Adrenal gland (tissue), 19 donors: ENCODE measurements around the gene BTNL8. TPM values are rescaled to one million over a fixed set of nuclear protein-coding genes. Genes with fewer than 3 reads are reported as not detected.

Source experiments
- DNase-seq, 7 donors: peaks; one replicate each; pipeline ENCODE4 v3.0.0-alpha.2; 2019 to 2020
- H3K27ac ChIP-seq, 5 donors: fragments of 200-600 bp; sonication (generic) in 4 of 5; 1 replicate in 3 of 5; 2 replicates in 2 of 5; pipeline versions ENCODE4 v1.5.1 to v1.8.0; 2016 to 2020; ENCODE audit warnings: mild to moderate bottlenecking in 1 of 5
- H3K27me3 ChIP-seq: fragments of 200-600 bp; 2 replicates; pipeline ENCODE4 v1.8.0; 2021
- H3K36me3 ChIP-seq, 2 donors: fragments of 200-600 bp; replicated peaks in 1 of 2; 1 replicate in 1 of 2; 2 replicates in 1 of 2; pipeline versions ENCODE4 v1.5.1 to v1.8.0; 2018 to 2022
- H3K4me1 ChIP-seq, 2 donors: fragments of 200-600 bp; replicated peaks in 1 of 2; 1 replicate in 1 of 2; 2 replicates in 1 of 2; pipeline versions ENCODE4 v1.5.1 to v1.8.0; 2018 to 2021
- H3K4me3 ChIP-seq, 4 donors: fragments of 200-600 bp; sonication (generic) in 3 of 4; one replicate each; pipeline ENCODE4 v1.5.1; 2016 to 2018
- H3K9me3 ChIP-seq, 3 donors: fragments of 200-600 bp; sonication (generic) in 1 of 3; replicated peaks in 1 of 3; 1 replicate in 2 of 3; 2 replicates in 1 of 3; pipeline versions ENCODE4 v1.5.1 to v1.8.0; 2016 to 2021
- CTCF ChIP-seq, 6 experiments: fragments of 450-650 bp in 4 of 6; fragments of 200-600 bp in 2 of 6; sonication (generic) in 1 of 6; IDR thresholded peaks; 1 replicate in 5 of 6; 2 replicates in 1 of 6; pipeline versions ENCODE4 v1.5.1 to v1.8.0; 2016 to 2021; ENCODE audit warnings: antibody characterized with exemption in 6 of 6, mild to moderate bottlenecking in 2 of 6, moderate library complexity in 1 of 6
- POLR2A ChIP-seq, 2 donors: fragments of 450-650 bp; IDR thresholded peaks; one replicate each; pipeline ENCODE4 v1.6.1; 2017; ENCODE audit warnings: antibody characterized with exemption in 2 of 2, mild to moderate bottlenecking in 2 of 2, moderate library complexity in 1 of 2
- WGBS, 4 donors: extraction: QIAGEN DNeasy Blood & Tissue Kit in 2 of 4; methylation state at CpG; one replicate each; pipeline versions ENCODE4 v1.1.5 to v1.1.7; 2013 to 2017; 5-methylcytosine and 5-hydroxymethylcytosine counted together
- intact Hi-C, 2 donors: fragments of 100-400 bp; cut with DNase I; formaldehyde crosslinking; loops; one replicate each; pipeline versions ENCODE4 v1.14.1 to v1.15.0; 2022 to 2023
- long read RNA-seq, 10 donors: library from polyadenylated mRNA in 3 of 10; unstranded in 2 of 10; stranded (forward) in 1 of 10; transcript quantifications; one replicate each; pipeline ENCODE4 v2.0.0 and lab custom pipeline, GENCODE V29; 2021 to 2026
- polyA plus RNA-seq, 3 donors: library from polyadenylated mRNA; stranded (reverse); fragments of 200-250 nt in 2 of 3; fragments of 350-450 nt in 1 of 3; fragmentation: Illumina TruSeq in 1 of 3; extraction: RNeasy Lipid Tissue Mini Kit (QIAGEN cat#74804) in 1 of 3; gene quantifications; one replicate each; pipeline ENCODE4 v1.2.3, GENCODE V29; 2013 to 2014
- total RNA-seq, 9 donors: library from RNA; depleted of rRNA in 4 of 9; stranded (reverse); fragments of >200 nt in 4 of 9; fragments of 120-200 nt in 1 of 9; fragmentation: NEBNext Ultra II Directional in 1 of 9; extraction: Animal tissue kit (Norgen Biotek cat#: 25700) in 1 of 9; gene quantifications; one replicate each; pipeline versions ENCODE4 v1.1.0 to v1.2.4, GENCODE V29; 2013 to 2023
- donor health status: healthy with polysubstance abuse.
- donor health status: Bipolar disorder and iron deficiency.
- donor health status: DM: yes; HTN: yes; CAD: no.
- donor health status: DM: no; HTN: no; CAD: no.
- donor health status: DM: no; HTN: no; CAD: no.
- donor health status: DM: yes; HTN: yes; CAD: no.

The BTNL8 gene
- total RNA-seq (1 to 10 TPM in 2 of 9 donors, under 1 TPM in 3, not detected in 4; 0.50 to 1.9 (median 0.96) TPM), polyA plus RNA-seq (under 1 TPM; 0.07 to 0.32 (median 0.15) TPM)
- long read RNA-seq, donor 1, result 0 reads
- long read RNA-seq, donor 2, result 0 reads
- long read RNA-seq, donor 3, result 0 reads
- long read RNA-seq, donor 4, result 0 reads
- long read RNA-seq, donor 5, partial matches to known transcripts, result 0 of 1 reads
- long read RNA-seq, donor 5, other reads (novel, unspliced or antisense), result 1 of 1 reads
- long read RNA-seq, donor 6, result 0 reads
- long read RNA-seq, donor 7, result 0 reads
- long read RNA-seq, donor 8, partial matches to known transcripts, result 0 of 1 reads
- long read RNA-seq, donor 8, other reads (novel, unspliced or antisense), result 0 of 1 reads
- long read RNA-seq, donor 9, result 0 reads
- long read RNA-seq, donor 10, result 0 reads

GRCh38 chr5:180898621-180899246 is at the start of gene BTNL8:
TSS of gene BTNL8 (plus strand) at chr5:180899159. CDS start at chr5:180899311, 152 bp downstream.
- peak in 2 of 7 donors; percentile 12 to 26 for DNase-seq
- no peaks in the 10 kb centered on the region for H3K27me3 ChIP-seq
- H3K27ac ChIP-seq, result peak within 1 kb of the TSS in 1 of 5 donors; percentile 52
- WGBS, 4 donors, result 83 to 89% (median 87%) methylated on average over 9 of the region's 9 CpGs
- H3K4me3 ChIP-seq, result no peak within 1 kb of the TSS
- H3K4me1 ChIP-seq, result no peaks in the 10 kb centered on the region
- no peaks in the 10 kb centered on the region for H3K9me3 ChIP-seq
- intact Hi-C loops, result no loop called here
- H3K36me3 ChIP-seq, result no peaks in the 10 kb centered on the region
- no peak for TF ChIP-seq POLR2A (IDR thresholded peaks at IDR 0.05)
- no peak for TF ChIP-seq CTCF (IDR thresholded peaks at IDR 0.05)

GRCh38 chr5:180849827-180850226 is 49.1 kb upstream of the BTNL8 start:
- H3K27ac ChIP-seq, result no peak overlapping the region
- 93 to 95% (median 94%) methylated on average over 4 of the region's 4 CpGs for WGBS, 4 donors
- peaks cover 0 to 24% of the 10 kb centered on the region in 2 donors for H3K36me3 ChIP-seq
- H3K27me3 ChIP-seq, result no peaks in the 10 kb centered on the region
- DNase-seq, result no peak
- H3K9me3 ChIP-seq, result no peaks in the 10 kb centered on the region
- H3K4me3 ChIP-seq, result no peak overlapping the region
- intact Hi-C loops, result no loop called here
- no peaks in the 10 kb centered on the region for H3K4me1 ChIP-seq
- TF ChIP-seq CTCF (IDR thresholded peaks at IDR 0.05) (no peak), POLR2A (IDR thresholded peaks at IDR 0.05) (no peak)

- Histone ChIP-seq H3K4me1 (no peaks in the 10 kb centered on the region), H3K36me3 (peaks cover 0 to 27% of the 10 kb centered on the region in 2 donors), H3K27ac (no peak overlapping the region), H3K4me3 (no peak overlapping the region), H3K27me3 (no peaks in the 10 kb centered on the region), H3K9me3 (no peaks in the 10 kb centered on the region)
- TF ChIP-seq CTCF (IDR thresholded peaks at IDR 0.05) (no peak), POLR2A (IDR thresholded peaks at IDR 0.05) (no peak)
- WGBS, 4 donors, result 96 to 99% (median 98%) methylated on average over 10 of the region's 10 CpGs
- DNase-seq, result no peak
- intact Hi-C loops, result no loop called here
Measured at GRCh38 chr5:180850434-180851078, 48.4 kb upstream of the BTNL8 start.

GRCh38 chr5:180852495-180852894 is 46.5 kb upstream of the BTNL8 start:
- TF ChIP-seq POLR2A (IDR thresholded peaks at IDR 0.05) (no peak), CTCF (IDR thresholded peaks at IDR 0.05) (no peak)
- Histone ChIP-seq H3K9me3 (no peaks in the 10 kb centered on the region), H3K4me1 (no peaks in the 10 kb centered on the region), H3K27me3 (no peaks in the 10 kb centered on the region), H3K4me3 (no peak overlapping the region), H3K36me3 (peaks cover 0 to 30% of the 10 kb centered on the region in 2 donors), H3K27ac (no peak overlapping the region)
- intact Hi-C loops, result no loop called here
- 89 to 94% (median 92%) methylated on average over 4 of the region's 4 CpGs for WGBS, 4 donors
- no peak for DNase-seq
